Lower lobe of right lung (tissue), 2 donors: Measurements from ENCODE around the gene SECTM1. TPM values are rescaled to one million over a fixed set of nuclear protein-coding genes. Genes with fewer than 3 reads are reported as not detected.

Experiments used
- ATAC-seq, 2 donors: fragments of 200-7000 bp; cut with Tn5 transposase; one replicate each; pipeline ENCODE4 v1.9.1; 2020 to 2022; ENCODE audit warnings: mild to moderate bottlenecking in 2 of 2, moderate library complexity in 2 of 2
- DNase-seq: peaks from one replicate; pipeline ENCODE4 v3.0.0-alpha.2; 2020
- H3K27ac ChIP-seq: fragments of 200-600 bp; one replicate; pipeline ENCODE4 v1.8.0; 2022
- H3K27me3 ChIP-seq: fragments of 200-600 bp; one replicate; pipeline ENCODE4 v1.8.0; 2022; ENCODE audit warnings: low read depth
- H3K36me3 ChIP-seq: fragments of 200-600 bp; one replicate; pipeline ENCODE4 v1.8.0; 2022; ENCODE audit warnings: mild to moderate bottlenecking
- H3K4me1 ChIP-seq: fragments of 200-600 bp; one replicate; pipeline ENCODE4 v1.8.0; 2022
- H3K4me3 ChIP-seq: fragments of 200-600 bp; one replicate; pipeline ENCODE4 v1.8.0; 2022; ENCODE audit warnings: mild to moderate bottlenecking
- H3K9me3 ChIP-seq: fragments of 200-600 bp; one replicate; pipeline ENCODE4 v1.8.0; 2022
- CTCF ChIP-seq: fragments of 200-600 bp; IDR thresholded peaks from one replicate; pipeline ENCODE4 v1.8.0; 2022; ENCODE audit warnings: antibody characterized with exemption, mild to moderate bottlenecking
- intact Hi-C: fragments of 100-400 bp; cut with DNase I; formaldehyde crosslinking; loops from one replicate; pipeline ENCODE4 v1.11.0; 2022
- total RNA-seq: library from RNA; stranded (reverse); fragmentation: NEBNext Ultra II Directional; extraction: Animal tissue kit (Norgen Biotek cat#: 25700); gene quantifications from one replicate; pipeline ENCODE4 v1.2.1, GENCODE V29; 2021
- donor health status: DM: no; HTN: yes; CAD: no; lungs with severe emphysema.

The SECTM1 gene
- total RNA-seq, 1 donor from 2014 or later: 44.5 TPM

GRCh38 chr17:82314727-82315605, 18.6 kb downstream of the SECTM1 start:
- intact Hi-C loops: no loop called here
- Histone ChIP-seq H3K27ac (no peak overlapping the region), H3K36me3 (no peaks in the 10 kb centered on the region), H3K9me3 (no peaks in the 10 kb centered on the region), H3K4me1 (peaks cover 13% of the 10 kb centered on the region), H3K4me3 (no peak overlapping the region), H3K27me3 (peaks cover 40% of the 10 kb centered on the region)
- TF ChIP-seq CTCF: no peak
- ATAC-seq (no peak), DNase-seq (no peak)

GRCh38 chr17:82314012-82314726, 19.4 kb downstream of the SECTM1 start:
- Histone ChIP-seq H3K27ac (no peak overlapping the region), H3K4me1 (peaks cover 13% of the 10 kb centered on the region), H3K36me3 (no peaks in the 10 kb centered on the region), H3K27me3 (peaks cover 40% of the 10 kb centered on the region), H3K4me3 (no peak overlapping the region), H3K9me3 (no peaks in the 10 kb centered on the region)
- ATAC-seq (no peak), DNase-seq (no peak)
- intact Hi-C loops: no loop called here
- no peak for TF ChIP-seq CTCF

GRCh38 chr17:82313195-82314011, 20.2 kb downstream of the SECTM1 start:
- Histone ChIP-seq H3K4me1 (peaks cover 13% of the 10 kb centered on the region), H3K9me3 (no peaks in the 10 kb centered on the region), H3K36me3 (no peaks in the 10 kb centered on the region), H3K27me3 (peaks cover 40% of the 10 kb centered on the region), H3K27ac (no peak overlapping the region), H3K4me3 (no peak overlapping the region)
- ATAC-seq (no peak), DNase-seq (no peak)
- intact Hi-C loops: no loop called here
- no peak for TF ChIP-seq CTCF

DNA sequence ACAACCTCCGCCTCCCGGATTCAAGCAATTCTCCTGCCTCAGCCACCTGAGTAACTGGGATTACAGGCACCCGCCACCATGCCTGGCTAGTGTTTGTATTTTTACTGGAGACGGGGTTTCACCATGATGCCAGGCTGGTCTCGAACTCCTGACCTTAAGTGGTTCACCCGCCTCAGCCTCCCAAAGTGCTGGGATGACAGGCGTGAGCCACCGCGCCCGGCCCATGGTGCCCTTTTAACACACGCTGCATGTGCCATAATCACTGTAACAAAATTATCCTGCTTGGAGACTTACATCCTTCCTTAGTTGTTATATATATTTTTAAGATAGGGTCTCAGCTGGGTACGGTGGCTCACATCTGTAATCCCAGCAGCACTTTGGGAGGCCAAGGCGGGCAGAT, 21.6 kb downstream of the SECTM1 start:
- Histone ChIP-seq H3K4me1 (peaks cover 13% of the 10 kb centered on the region), H3K27me3 (peaks cover 40% of the 10 kb centered on the region), H3K4me3 (no peak overlapping the region), H3K9me3 (no peaks in the 10 kb centered on the region), H3K36me3 (no peaks in the 10 kb centered on the region), H3K27ac (no peak overlapping the region)
- DNase-seq (no peak), ATAC-seq (no peak)
- no peak for TF ChIP-seq CTCF
- intact Hi-C loops: no loop called here

- Histone ChIP-seq H3K27ac (no peak overlapping the region), H3K36me3 (no peaks in the 10 kb centered on the region), H3K4me3 (no peak overlapping the region), H3K4me1 (peaks cover 7% of the 10 kb centered on the region), H3K27me3 (peaks cover 38% of the 10 kb centered on the region), H3K9me3 (no peaks in the 10 kb centered on the region)
- ATAC-seq (no peak), DNase-seq (no peak)
- intact Hi-C loops: no loop called here
- TF ChIP-seq CTCF: no peak
Observed at GRCh38 chr17:82310877-82311276, 22.7 kb downstream of the SECTM1 start.
